OCI-LY1 (cell line): ENCODE data around the gene PTPMT1.
"Not testable (repeated sequence)": the region's sequence is repeated elsewhere in the genome, so short reads cannot be mapped to it uniquely, and the experiment has no call there.

ENCODE experiments used
- H2AFZ ChIP-seq: fragments of 200-600 bp; sonication (generic), shearing (Covaris generic); 2 replicates; pipeline ENCODE4 v1.6.0; 2014; ENCODE audit warnings: antibody characterized with exemption, mild to moderate bottlenecking, low read length
- H3F3A ChIP-seq: fragments of 200-600 bp; sonication (generic), shearing (Covaris generic); 2 replicates; pipeline ENCODE4 v1.6.0; 2014; ENCODE audit warnings: mild to moderate bottlenecking, antibody characterized with exemption, low read length, moderate library complexity; ENCODE audit not compliant: insufficient read depth
- H3K27ac ChIP-seq: fragments of 200-600 bp; sonication (generic); 2 replicates; pipeline ENCODE4 v1.5.1; 2014; ENCODE audit warnings: low read length, mixed run types, mild to moderate bottlenecking, low read depth; ENCODE audit not compliant: poor library complexity, severe bottlenecking
- H3K27me3 ChIP-seq: fragments of 200-600 bp; sonication (generic); 2 replicates; pipeline ENCODE4 v1.6.0; 2014; ENCODE audit warnings: antibody characterized with exemption, mild to moderate bottlenecking, low read length, moderate library complexity; ENCODE audit not compliant: insufficient read depth
- H3K36me3 ChIP-seq: fragments of 200-600 bp; sonication (generic); 2 replicates; pipeline ENCODE4 v1.6.1; 2014; ENCODE audit warnings: mild to moderate bottlenecking, antibody characterized with exemption, low read length, moderate library complexity, mixed read lengths; ENCODE audit not compliant: insufficient read depth
- H3K4me1 ChIP-seq: fragments of 200-600 bp; sonication (generic); 2 replicates; pipeline ENCODE4 v1.5.1; 2014; ENCODE audit warnings: mild to moderate bottlenecking, low read length, moderate library complexity; ENCODE audit not compliant: insufficient read depth, severe bottlenecking
- H3K4me2 ChIP-seq: fragments of 200-600 bp; sonication (generic), shearing (Covaris generic); 2 replicates; pipeline ENCODE4 v1.6.1; 2014; ENCODE audit warnings: low read length
- H3K4me3 ChIP-seq: fragments of 200-600 bp; sonication (generic); 2 replicates; pipeline ENCODE4 v1.5.1; 2014; ENCODE audit warnings: low read length, low read depth, mild to moderate bottlenecking, mixed read lengths; ENCODE audit not compliant: poor library complexity, severe bottlenecking
- H3K79me2 ChIP-seq: fragments of 200-600 bp; shearing (Covaris generic); 2 replicates; pipeline ENCODE4 v1.6.1; 2016; ENCODE audit warnings: mixed run types, low read length, mixed read lengths; ENCODE audit not compliant: insufficient read depth
- H3K9ac ChIP-seq: fragments of 200-600 bp; sonication (generic), shearing (Covaris generic); 2 replicates; pipeline ENCODE4 v1.6.1; 2014; ENCODE audit warnings: mild to moderate bottlenecking, low read length, mixed read lengths
- H3K9me2 ChIP-seq: fragments of 200-600 bp; sonication (generic), shearing (Covaris generic); 2 replicates; pipeline ENCODE4 v1.6.1; 2014; ENCODE audit warnings: low read depth, mild to moderate bottlenecking, low read length, mixed read lengths
- H3K9me3 ChIP-seq: fragments of 200-600 bp; shearing (Covaris generic); 2 replicates; pipeline ENCODE4 v1.6.1; 2014; ENCODE audit warnings: low read length, mixed read lengths
- H4K20me1 ChIP-seq: fragments of 200-600 bp; sonication (generic), shearing (Covaris generic); 2 replicates; pipeline ENCODE4 v1.6.0; 2016; ENCODE audit warnings: mild to moderate bottlenecking, low read length; ENCODE audit not compliant: insufficient read depth
- CTCF ChIP-seq: fragments of 200-600 bp; sonication (generic), shearing (Covaris generic); IDR thresholded peaks from 2 replicates; pipeline ENCODE4 v1.5.1; 2017; ENCODE audit warnings: mild to moderate bottlenecking, antibody characterized with exemption, low read length, moderate library complexity, mixed read lengths
- EZH2 ChIP-seq: fragments of 200-600 bp; sonication (generic), shearing (Covaris generic); IDR thresholded peaks from 2 replicates; pipeline ENCODE4 v1.8.0; 2017; ENCODE audit warnings: borderline replicate concordance, mixed run types, mild to moderate bottlenecking, antibody characterized with exemption, low read length, moderate library complexity, mixed read lengths

Gene PTPMT1

GRCh38 chr11:47527186-47527585, 38.2 kb upstream of the PTPMT1 start:
- H3K4me2 ChIP-seq, result no peak overlapping the region
- no peaks in the 10 kb centered on the region for H4K20me1 ChIP-seq
- H3K9me3 ChIP-seq, result no peaks in the 10 kb centered on the region
- peaks cover 12% of the 10 kb centered on the region; the same call in 1 of the 2 replicates for H3K36me3 ChIP-seq
- H3K9ac ChIP-seq, result no peak overlapping the region
- H3K4me1 ChIP-seq, result peaks cover 53% of the 10 kb centered on the region
- no peak for TF ChIP-seq EZH2
- no peak for TF ChIP-seq CTCF
- H2AFZ ChIP-seq, result no peak overlapping the region
- no peaks in the 10 kb centered on the region for H3K9me2 ChIP-seq
- H3K27ac ChIP-seq, result no peak overlapping the region
- H3F3A ChIP-seq, result no peaks in the 10 kb centered on the region
- H3K4me3 ChIP-seq, result no peak overlapping the region
- no peaks in the 10 kb centered on the region for H3K27me3 ChIP-seq
- H3K79me2 ChIP-seq, result peaks cover 96% of the 10 kb centered on the region

- 0 out of 2 replicates have a peak, but pooled peaks cover 4% of the 10 kb centered on the region for H4K20me1 ChIP-seq
- peaks cover 16% of the 10 kb centered on the region; the same call in 1 of the 2 replicates for H3K36me3 ChIP-seq
- no peak overlapping the region for H3K27ac ChIP-seq
Measured at GRCh38 chr11:47529951-47530350, 35.4 kb upstream of the PTPMT1 start.

GRCh38 chr11:47530721-47531120, 34.7 kb upstream of the PTPMT1 start:
- not testable (repeated sequence) for H3K9me3 ChIP-seq, H3K9ac ChIP-seq, H3K4me2 ChIP-seq, H3F3A ChIP-seq, H3K27me3 ChIP-seq, H3K9me2 ChIP-seq, H3K4me3 ChIP-seq, H3K27ac ChIP-seq, H4K20me1 ChIP-seq, H2AFZ ChIP-seq
- peaks cover 54% of the 10 kb centered on the region for H3K4me1 ChIP-seq
- H3K79me2 ChIP-seq, result peaks cover 100% of the 10 kb centered on the region
- H3K36me3 ChIP-seq, result peaks cover 20% of the 10 kb centered on the region; the same call in 1 of the 2 replicates

More at GRCh38 chr11:47529951-47530350, 35.4 kb upstream of the PTPMT1 start:
- H2AFZ ChIP-seq, result no peak overlapping the region
- H3K9me3 ChIP-seq, result no peaks in the 10 kb centered on the region
- TF ChIP-seq EZH2 (no peak), CTCF (no peak)
- no peak overlapping the region for H3K4me2 ChIP-seq
- no peaks in the 10 kb centered on the region for H3K9me2 ChIP-seq
- no peak overlapping the region for H3K4me3 ChIP-seq
- H3K27me3 ChIP-seq, result no peaks in the 10 kb centered on the region
- no peaks in the 10 kb centered on the region for H3F3A ChIP-seq
- H3K9ac ChIP-seq, result no peak overlapping the region
- H3K4me1 ChIP-seq, result peaks cover 58% of the 10 kb centered on the region
- H3K79me2 ChIP-seq, result peaks cover 100% of the 10 kb centered on the region

GRCh38 chr11:47531666-47532065, 33.7 kb upstream of the PTPMT1 start:
- Histone ChIP-seq H3K36me3 (peaks cover 17% of the 10 kb centered on the region; the same call in 1 of the 2 replicates), H2AFZ (no peak overlapping the region), H3K79me2 (peaks cover 100% of the 10 kb centered on the region), H3K4me2 (no peak overlapping the region), H3K9ac (no peak overlapping the region), H3K27ac (no peak overlapping the region), H3F3A (no peaks in the 10 kb centered on the region), H3K27me3 (no peaks in the 10 kb centered on the region), H4K20me1 (peaks cover 4% of the 10 kb centered on the region; the same call in 1 of the 2 replicates), H3K9me3 (no peaks in the 10 kb centered on the region), H3K4me1 (peaks cover 45% of the 10 kb centered on the region), H3K9me2 (no peaks in the 10 kb centered on the region), H3K4me3 (no peak overlapping the region)
- no peak for TF ChIP-seq EZH2
- no peak for TF ChIP-seq CTCF
